ENCODE measurements around the gene MYL7.

Gene MYL7

DNA sequence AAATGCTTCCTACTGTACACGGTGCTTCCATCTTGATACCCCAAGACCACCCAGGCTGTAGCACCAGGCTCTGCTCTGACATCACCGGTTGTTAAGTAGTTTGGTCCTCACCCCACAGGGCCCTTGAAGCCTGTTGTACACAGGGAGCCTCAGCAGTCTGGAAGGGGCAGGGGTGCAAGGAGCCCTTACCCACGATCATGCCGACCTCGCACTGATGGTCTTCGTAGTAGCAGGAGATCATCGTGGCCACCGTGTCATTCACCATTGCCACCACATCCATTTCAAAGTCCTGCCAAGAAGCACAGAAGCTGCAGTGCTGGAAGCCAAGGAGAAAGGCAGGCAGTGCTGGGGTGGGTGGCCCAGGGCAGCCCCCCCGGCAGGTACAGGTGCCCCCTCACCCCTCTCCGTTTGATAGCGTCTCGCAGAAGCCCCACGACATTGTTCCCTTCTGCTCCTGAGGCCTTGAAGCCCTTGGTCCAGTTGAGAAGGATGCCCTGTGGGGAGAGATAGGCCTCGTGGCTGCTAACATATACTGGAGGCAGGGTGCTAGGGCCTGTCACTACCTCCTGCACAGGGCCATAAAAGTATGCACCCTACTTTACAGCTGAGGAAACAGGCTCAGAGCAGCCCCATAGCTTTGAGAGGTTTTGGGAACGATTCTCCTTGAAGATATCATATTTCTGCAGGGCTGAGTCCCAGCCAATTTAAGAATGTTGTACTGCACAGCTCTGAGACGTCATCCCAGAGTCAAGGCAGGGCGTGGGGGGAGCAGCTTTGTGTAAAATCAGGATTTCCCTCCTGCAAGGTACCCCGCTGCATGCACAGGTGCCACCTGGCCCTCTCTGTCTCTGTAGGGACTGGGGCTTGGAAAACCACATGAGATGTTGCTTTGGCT, 8.7 kb upstream of the MYL7 start:
- no peak for DNase-seq

DNA sequence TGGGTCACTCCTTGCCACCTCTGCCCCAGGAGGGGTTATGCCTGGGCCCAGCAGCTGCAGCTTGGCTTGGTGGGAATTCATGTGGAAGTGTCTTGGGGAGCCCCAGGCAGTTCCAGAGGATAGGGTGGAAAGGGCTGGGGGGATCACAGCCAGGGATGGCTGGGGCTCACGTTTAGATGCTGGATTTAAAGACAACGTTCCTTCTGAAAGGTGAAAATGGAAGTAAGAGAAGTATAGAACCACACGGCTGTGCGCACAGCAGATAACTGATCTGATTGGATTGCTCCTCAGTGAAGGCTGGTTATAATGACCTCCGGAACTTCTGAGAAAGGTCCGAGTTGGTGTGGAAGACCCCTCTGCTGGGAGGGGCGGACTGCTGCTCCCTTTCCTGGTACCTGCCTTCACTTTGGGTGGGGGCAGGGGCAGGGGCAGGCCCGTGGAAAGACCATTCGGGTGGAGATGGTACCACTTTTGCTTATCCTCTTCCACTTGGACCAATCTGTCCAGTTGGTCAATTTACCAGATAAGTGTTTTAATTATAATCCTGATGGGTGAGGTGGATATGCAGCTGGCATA, 7.9 kb upstream of the MYL7 start:
- DNase-seq, result no peak

DNA sequence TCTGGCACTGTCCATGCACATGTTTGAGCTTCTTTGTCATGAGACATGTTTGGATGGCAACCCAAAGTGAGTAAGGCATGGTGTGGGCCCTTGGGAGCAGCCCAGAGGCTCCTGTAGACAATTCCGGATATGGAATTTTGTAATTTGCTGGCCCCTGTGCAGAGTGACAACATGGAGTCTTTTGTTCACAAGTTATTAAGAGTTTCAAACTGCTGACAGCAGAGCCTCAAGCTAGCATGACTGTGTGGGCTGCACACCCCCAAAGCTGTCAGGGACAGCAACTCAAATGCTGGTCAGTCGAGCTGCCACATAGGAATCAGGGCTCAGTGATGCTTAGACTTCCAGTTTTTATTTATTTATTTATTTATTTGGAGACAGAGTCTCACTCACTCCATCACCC, 7.0 kb upstream of the MYL7 start:
- no peak for DNase-seq

DNA sequence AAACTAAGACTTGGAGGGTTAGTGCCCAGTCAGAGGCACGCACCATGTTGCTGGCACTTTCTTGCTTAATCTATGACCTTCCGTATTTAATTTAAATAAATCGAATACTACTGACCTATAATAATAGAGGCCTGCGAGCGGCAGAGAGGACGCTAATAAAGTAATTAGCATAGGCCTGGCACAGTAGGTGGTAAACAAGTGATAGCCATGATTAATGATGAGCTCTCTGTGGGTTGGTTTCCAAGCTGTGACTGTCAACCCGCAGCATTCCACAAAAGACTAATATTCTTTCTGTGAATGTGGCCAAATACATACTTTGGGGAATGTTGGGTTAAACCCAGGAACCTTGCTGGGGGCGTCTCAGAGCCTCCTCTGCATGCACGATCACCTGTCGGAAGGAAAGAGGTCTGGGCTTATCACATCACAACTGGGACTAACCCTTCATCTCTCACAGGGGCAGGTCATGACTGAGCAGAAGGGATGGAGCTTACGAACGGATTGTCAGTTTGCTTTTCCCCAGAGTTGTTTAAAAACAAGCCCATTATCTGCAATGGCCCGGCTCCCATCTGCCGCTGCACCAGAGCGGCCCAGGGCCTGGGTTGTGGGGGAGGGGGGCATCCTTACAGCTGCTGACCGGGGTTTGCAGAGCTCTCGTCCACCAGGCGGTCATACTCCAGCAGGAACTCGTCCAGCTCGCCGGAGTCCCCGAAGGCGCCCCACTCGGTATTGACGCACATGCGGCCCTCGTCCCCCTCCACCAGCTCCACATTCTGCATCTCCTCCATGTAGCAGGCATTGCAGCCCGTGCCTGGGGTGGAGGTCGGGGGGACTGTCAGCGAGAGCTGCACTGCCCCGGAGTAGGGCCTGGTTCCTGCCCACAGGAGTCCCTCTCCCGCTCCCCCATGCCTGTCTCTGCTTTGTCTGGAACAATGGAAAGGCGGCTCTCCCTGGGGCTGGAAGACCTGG, 6.2 kb upstream of the MYL7 start:
- no peak for DNase-seq

DNA sequence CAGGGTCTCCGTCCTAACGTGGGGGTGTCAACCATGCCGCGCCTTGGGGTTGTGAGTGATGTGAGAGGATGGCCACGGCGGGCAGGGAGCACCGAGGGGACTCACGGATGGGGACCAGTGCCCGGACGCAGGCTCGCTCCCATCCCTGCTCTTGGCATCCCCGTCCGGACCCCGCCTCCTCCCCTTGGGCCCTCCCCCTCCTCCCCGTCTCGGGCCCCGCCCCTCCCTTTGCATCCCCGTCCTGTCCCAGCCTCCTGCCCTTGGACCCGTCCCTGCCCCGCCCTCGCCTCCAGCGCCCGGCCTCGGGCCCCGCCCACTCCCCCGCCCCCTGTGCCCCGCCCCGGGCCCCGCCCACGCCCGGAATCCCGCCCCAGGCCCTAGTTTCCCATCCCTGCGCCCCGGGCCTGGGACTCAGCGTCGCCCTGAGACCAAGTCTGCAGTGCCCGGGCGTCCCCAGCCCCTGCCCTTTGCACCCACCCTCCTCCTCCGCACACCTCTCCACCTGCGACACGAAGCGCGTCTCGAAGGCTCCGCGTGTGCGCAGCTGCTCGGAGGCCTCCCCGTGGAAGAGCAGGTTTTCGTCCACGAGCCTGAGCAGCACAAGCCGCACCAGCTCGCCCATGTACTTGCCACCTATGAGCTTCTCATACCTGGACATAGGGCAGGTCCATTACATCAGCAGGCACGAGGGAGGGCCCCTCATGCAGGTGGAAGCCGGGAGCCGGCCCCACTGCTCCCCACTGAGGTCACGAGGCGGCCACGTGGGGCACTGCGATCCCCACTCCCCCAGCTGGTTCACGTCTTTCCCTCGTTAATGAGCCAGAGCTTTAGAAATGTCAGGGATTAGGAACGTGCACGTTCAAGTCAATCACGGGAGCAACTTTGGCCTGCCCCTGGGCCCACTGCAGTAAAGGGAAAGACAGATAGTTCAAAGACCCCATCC, 5.1 kb upstream of the MYL7 start:
- DNase-seq, result peak; percentile 76

DNA sequence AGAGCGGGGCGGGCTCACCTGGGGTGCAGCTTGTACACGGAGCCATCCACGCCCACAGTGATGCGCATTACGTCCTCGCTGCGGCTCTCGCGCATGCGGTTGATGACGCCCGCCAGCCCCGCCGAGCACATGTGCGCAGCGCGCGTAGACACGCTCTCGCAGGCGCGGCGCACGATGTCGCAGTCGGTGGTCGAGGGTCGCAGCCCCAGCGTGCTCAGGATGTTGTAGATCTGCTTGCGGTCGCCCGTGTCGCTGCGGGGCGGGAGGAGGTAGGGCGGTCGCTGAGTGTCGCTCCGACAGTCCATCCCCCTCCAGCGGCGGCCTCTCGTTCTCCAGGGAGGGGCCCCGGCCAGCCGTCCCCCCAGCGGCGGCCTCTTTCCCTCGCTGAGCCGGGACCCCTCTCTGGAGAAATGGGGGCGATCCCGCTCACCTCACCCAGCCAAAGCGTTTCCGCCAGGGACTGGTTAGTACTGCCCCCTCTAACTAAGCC, 4.4 kb upstream of the MYL7 start:
- no peak for DNase-seq

DNA sequence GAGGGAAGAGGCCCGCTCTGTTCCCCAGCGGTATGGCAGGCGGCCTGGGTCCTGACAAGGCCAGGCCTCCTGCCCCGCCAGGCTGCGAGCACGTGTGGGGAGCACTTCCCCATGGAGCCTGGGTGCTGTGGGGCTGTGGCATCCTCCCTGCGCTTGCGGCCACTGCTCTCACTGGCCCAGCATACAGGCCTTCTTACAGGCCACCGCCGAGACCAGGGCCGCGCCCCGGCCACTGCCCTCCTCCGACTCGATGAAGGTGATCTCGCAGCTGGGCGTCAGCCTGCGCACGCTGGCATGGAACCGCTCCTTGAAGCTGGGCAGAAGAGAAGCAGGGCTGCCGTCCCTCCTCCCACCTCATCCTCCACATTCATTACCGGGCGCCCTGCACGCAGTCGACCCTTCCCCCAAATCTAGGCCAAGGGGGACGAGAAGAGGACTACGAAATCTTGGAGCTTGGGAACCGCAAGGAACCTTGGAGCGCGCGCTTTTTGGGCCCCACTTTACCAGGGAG, 3.9 kb upstream of the MYL7 start:
- no peak for DNase-seq

DNA sequence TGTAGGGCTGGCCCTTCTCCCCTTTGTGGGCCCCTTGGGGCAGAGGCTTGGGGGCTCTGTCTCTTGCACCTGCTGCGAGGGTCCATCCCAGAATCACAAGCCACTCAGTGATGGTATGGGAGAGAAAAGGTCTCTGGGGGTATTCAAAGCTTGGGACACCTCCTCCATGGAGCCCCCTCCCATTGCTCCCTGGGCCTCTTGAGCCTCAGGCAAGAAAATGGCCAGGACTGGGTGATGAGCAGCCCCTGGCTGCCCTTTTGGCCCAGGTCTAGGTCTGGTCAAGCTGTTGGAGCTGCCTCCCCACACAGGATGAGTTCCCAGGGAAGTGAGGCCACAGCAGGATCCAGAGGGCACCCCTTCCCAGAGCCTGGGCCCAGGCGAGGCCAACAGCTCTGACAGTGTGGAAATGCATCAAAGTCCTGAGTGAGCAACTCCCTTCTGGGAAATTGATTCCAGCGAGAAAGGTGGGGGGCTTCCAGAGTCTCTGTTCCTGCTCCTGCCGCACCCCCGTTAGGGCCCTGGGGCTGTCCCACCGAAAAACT, 3.4 kb upstream of the MYL7 start:
- DNase-seq, result no peak

DNA sequence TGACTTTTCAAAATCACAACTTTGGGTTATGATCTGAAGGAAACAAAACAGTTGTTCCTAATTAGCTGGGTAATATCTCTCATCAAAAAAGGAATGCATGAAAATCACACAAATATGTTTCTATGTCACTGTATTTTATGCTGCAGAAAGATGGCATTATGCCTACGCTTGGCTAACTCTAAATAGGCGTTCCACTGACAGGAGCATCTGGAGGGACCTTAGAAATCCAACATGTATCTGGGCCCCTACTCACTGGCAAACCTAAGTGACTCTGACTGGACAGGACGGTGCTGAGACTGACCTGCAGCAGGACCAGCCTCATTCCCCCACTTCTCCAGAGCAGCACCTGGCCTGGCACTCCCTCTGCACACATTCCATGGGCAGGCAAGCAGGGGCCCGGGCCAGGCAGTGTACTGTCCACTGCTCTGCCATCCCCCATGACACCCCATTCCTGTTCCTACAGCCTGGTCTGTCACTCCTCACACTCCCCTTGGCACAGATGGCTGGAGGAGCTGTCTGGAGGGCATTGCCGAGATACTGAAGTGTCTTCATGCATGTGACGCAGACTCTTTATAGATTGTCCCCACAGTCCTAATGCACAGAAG, 2.6 kb upstream of the MYL7 start:
- DNase-seq, result no peak

DNA sequence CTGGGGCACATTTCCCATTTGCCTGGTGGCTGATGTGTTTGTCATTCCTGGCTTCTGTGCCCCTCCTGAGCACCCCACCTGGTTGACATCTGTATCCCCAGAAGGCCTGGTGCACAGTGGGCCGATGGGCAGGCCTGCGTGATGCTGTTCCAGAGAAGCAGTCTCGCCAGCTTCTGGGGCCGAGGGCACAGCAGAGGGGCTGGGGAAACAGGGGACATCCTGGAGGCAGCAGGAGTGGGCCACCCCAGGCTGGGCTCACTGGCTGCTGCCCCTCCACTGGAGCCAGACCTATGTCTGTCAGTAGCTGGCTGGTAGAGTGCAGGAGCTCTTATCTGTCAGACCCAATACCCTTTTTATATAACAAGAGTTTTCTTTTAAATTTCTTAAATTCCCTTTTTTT, 896 bp upstream of the MYL7 start:
- no peak for DNase-seq

DNA sequence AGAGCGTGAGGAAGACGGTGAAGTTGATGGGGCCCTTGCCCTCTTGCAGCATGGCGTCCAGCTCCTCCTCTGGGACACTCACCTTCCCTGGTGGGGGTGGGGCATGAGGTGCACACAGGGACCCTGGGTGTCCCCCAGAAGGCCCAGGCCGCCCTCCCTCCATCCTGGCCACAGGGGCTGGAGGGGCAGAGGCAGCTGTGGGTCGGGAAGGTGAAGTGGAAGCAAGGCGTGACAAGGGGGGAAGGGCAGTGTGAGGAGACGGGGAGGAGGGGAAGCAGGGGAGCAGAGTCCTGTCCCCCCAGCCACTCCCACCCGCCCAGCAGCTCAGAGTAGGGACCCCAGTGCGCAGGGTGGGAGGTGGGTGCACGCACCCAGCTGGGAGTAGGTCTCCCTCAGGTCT, 791 bp downstream of the MYL7 start:
- DNase-seq, result no peak

DNA sequence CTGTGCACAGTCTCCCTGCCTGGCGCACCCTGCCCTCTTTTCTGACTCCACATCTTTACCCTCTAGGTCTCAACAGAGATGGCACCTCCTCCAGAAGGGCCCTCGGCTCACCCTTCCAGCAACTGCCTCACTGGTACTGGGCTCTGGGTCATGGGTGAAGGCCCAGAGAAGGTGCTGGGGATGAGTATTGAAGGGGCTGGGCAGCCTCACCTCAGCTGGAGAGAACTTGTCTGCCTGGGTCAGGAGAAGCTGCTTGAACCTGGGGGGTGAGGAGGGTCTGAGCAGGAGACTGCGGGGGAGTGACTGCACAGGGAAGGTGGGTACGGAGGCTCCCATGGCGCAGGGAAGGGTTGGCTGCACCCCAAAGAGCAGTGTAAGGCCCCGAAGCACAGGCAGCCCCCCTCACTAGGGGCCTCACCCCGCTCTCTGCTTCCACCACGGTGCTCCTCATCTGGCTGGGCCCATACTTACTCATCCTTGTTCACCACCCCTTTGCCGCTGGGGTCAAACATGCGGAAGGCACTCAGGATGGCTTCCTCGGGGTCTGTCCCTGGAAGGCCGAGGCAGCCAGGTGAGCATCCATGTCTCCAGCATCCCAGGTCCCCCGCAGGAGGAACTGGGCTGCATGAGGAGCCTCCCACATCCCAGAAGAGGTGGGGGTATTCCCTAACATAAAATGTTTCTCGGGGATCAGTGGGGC, 1.7 kb downstream of the MYL7 start:
- DNase-seq, result no peak

DNA sequence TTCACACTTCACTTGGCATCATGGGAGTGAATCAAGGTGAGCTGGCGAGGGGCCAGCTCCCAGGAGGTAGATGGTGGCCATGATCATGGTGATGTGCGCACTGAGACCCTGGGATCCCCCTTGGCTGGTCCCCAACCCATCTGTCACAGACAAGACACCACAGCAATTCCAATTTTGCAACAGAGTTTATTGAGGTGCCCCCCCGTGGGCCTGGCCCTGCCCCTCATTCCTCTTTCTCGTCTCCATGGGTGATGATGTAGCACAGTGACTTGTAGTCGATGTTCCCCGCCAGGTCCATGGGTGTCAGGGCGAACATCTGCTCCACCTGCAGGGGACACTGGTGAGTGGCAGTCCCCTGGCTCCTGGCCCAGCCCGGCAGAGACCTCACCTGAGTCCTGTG, 2.4 kb downstream of the MYL7 start:
- no peak for DNase-seq

DNA sequence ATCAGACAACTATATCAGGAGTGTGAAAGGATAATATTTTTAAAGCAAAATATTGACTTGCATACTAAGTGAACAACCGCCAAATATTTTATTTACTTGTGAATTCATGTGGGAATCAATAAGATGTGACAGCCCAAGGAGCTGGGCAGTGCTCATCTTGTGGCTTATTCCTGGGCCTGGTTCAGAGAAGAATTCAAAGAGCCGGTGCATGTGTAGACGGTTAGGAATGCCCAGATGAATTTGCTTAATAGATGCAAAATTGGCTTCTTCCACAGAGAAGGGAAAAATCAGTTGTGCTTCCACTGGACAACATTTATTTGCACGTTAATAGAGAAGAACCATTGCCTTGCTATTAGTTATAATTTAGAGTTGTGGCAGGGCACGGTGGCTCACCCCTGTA, 4.4 kb downstream of the MYL7 start:
- DNase-seq, result no peak

DNA sequence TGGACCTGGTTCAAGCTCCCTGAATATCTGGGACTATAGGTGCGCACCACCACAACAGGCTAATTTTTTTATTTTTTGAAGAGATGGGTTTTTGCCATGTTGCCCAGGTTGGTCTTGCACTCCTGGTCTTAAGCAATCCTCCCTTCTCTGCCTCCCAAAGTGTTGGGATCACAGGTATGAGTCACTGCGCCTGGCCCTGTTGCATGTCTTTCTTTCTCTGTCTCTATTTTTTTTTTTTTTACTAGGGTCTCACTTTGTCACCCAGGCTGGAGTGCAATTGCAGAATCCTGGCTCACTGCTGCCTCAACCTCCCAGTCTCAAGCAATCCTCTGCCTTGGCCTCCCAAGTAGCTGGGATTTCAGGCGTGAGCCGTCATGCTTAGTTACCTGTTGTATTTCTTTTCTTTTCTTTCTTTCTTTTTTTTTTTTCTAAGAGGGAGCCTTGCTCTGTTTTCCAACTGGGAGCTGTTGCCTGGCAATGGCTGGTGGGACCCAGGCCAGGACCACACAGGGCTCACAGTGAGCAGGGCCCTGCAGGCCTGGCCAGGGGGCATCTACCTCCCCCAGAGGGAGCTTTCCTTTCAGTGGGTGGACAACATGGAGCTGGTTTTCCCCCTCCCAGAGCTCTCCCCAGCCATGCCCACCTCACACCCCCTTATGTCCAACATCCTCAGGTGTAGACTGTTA, 6.0 kb downstream of the MYL7 start:
- DNase-seq, result no peak

DNA sequence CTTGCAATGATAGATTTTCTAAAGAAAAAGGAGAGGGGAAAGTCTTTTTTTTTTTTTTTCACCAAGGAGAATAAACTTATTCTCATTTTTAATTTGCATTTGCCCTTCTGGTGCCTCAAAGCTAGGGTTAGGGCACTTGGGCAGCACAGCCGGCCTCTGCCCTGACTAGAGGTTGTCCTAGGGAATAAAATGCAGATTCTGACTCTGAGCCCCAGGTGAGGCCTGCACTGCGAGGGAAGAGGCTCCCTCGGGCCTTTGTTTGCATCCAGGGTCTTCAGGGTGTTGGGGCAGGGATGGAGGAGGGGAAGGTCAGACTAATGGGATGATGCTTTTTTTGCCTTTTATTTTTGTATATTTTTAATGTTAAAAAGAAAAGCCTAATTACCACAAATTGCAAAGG, 7.8 kb downstream of the MYL7 start:
- DNase-seq, result no peak

DNA sequence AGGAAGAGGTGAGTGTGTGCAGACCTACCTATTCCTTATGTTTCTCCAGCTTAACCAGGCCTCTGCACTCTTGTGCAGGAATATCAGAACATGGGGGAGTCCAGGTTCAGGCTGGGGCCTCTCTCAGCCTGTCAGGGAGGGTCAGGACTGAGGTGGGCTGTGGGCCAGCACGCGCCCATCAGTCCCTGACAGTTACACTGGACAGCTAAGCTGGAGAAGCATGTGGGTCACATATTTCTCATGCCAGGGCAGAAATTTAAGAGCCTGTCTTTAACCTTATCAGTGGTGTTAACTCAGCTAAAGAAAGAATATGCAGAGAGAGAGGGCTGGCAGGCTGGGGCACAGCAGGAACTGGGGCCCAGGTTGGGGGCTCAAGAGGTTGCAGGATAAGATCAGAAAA, 9.1 kb downstream of the MYL7 start:
- DNase-seq, result peak; percentile 44

DNA sequence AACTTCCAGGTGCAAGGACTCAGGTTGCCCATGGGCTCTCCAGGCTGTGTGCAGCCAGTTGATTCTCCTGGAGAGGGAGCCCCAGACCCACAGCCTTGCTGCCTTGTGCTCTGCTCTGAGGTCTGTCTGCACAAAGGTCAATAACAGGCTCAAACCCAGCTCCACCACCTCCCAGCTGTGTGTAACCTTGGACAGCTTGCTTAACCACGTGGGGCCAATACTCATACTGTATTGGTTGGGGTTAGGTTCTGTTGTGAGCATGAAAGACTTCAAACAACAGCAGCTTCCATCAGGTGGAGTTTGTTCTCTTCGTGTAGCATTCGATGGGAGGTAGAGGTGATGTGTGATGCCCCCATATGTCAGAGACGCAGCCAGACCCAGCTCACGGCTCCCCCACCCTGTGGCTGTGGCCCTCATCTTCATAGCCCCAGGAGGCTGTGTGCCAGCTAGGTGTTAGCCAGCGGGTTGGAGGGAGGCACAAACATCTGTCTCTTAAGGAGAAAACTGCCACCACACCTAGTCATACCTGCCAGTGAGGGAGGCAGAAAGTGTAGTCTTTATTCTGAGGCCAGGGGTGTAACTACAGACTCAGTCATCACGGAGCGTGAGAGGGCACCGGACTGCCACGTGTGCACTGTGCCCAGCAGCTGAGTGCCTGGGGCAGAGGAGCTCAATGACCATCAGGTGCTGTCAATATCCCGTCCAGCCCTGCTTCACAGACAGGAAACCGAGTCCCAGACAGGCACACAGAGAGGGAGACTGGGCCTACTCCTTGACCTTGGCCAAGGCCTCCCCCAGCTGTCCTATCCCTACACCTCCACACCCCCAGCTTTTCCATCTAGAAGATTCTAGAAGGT, 9.7 kb downstream of the MYL7 start:
- DNase-seq, result no peak
